IMR-90 (cell line): ENCODE data around the gene LRRC42. TPM values are rescaled to one million over a fixed set of nuclear protein-coding genes. Genes with fewer than 3 reads are reported as not detected.

Source experiments
- ATAC-seq: fragments of 200-7000 bp; cut with Tn5 transposase; 2 replicates; pipeline ENCODE4 v1.9.1; 2020; ENCODE audit warnings: low read depth, mild to moderate bottlenecking, moderate library complexity
- BruUV-seq: library from RNA; stranded (reverse); fragments of 400-500 nt; replicated peaks from 2 replicates; lab custom pipeline; 2021; lab: Mats Ljungman, UMichigan
- CTCF ChIA-PET: fragments of 300-600 bp; formaldehyde crosslinking; extraction: SDS; loops from one replicate; lab custom pipeline; 2021; ENCODE audit warnings: antibody characterized with exemption; lab: Yijun Ruan, JAX
- POLR2A ChIA-PET: fragments of 300-600 bp; sonication (Branson Sonifier 250); formaldehyde crosslinking; loops from one replicate; lab custom pipeline; 2022; ENCODE audit warnings: antibody characterized with exemption; ENCODE audit not compliant: unreplicated experiment; lab: Charles Lee
- DNase-seq: peaks from one replicate; pipeline ENCODE4 v3.0.0; 2013
- H2AFZ ChIP-seq: replicated peaks from 2 replicates; pipeline ENCODE3; 2013; ENCODE audit warnings: low read length, mild to moderate bottlenecking; ENCODE audit not compliant: poor library complexity
- H2AK5ac ChIP-seq: 2 replicates; pipeline ENCODE4 v1.6.1; 2013; ENCODE audit warnings: low read depth, low read length, inconsistent platforms
- H2AK9ac ChIP-seq: replicated peaks from 2 replicates; pipeline ENCODE3; 2013; ENCODE audit warnings: mild to moderate bottlenecking, low read depth, low read length, moderate library complexity; ENCODE audit not compliant: poor library complexity
- H2BK120ac ChIP-seq: 2 replicates; pipeline ENCODE4 v1.6.1; 2013; ENCODE audit warnings: low read depth, low read length, inconsistent platforms
- H2BK15ac ChIP-seq: 3 replicates; pipeline ENCODE4 v1.6.1; 2013; ENCODE audit warnings: low read depth, low read length, inconsistent platforms
- H2BK20ac ChIP-seq: 2 replicates; pipeline ENCODE4 v1.6.1; 2013; ENCODE audit warnings: low read depth, mild to moderate bottlenecking, inconsistent platforms, low read length, moderate library complexity
- H2BK5ac ChIP-seq: 2 replicates; pipeline ENCODE4 v1.6.1; 2013; ENCODE audit warnings: mild to moderate bottlenecking, low read depth, low read length, inconsistent platforms; ENCODE audit not compliant: poor library complexity, severe bottlenecking
- H3K14ac ChIP-seq: replicated peaks from 2 replicates; pipeline ENCODE4 v1.6.1; 2013; ENCODE audit warnings: low read depth, low read length, inconsistent platforms
- H3K18ac ChIP-seq: 2 replicates; pipeline ENCODE4 v1.6.1; 2013; ENCODE audit warnings: low read depth, low read length, control low read depth
- H3K23ac ChIP-seq: 2 replicates; pipeline ENCODE4 v1.6.1; 2013; ENCODE audit warnings: low read depth, low read length, inconsistent platforms
- H3K27ac ChIP-seq: 2 replicates; pipeline ENCODE4 v1.5.1; 2013; ENCODE audit warnings: mild to moderate bottlenecking, control low read depth, low read length; ENCODE audit not compliant: insufficient read depth
- H3K27me3 ChIP-seq: 2 replicates; pipeline ENCODE4 v1.6.1; 2013; ENCODE audit warnings: low read length; ENCODE audit not compliant: control insufficient read depth, insufficient read depth
- H3K36me3 ChIP-seq: 2 replicates; pipeline ENCODE4 v1.6.1; 2013; ENCODE audit warnings: low read length, mixed read lengths; ENCODE audit not compliant: control insufficient read depth, insufficient read depth
- H3K4ac ChIP-seq: 2 replicates; pipeline ENCODE4 v1.6.1; 2013; ENCODE audit warnings: low read depth, low read length, inconsistent platforms
- H3K4me1 ChIP-seq: 2 replicates; pipeline ENCODE4 v1.6.1; 2013; ENCODE audit warnings: low read length, mixed read lengths; ENCODE audit not compliant: control insufficient read depth, insufficient read depth
- H3K4me2 ChIP-seq: 2 replicates; pipeline ENCODE4 v1.6.1; 2013; ENCODE audit warnings: low read depth, mild to moderate bottlenecking, control low read depth, low read length, moderate library complexity
- H3K4me3 ChIP-seq: 2 replicates; pipeline ENCODE4 v1.5.1; 2013; ENCODE audit warnings: low read depth, mild to moderate bottlenecking, control low read depth, low read length, moderate library complexity; ENCODE audit not compliant: insufficient read depth
- H3K56ac ChIP-seq: 2 replicates; pipeline ENCODE4 v1.6.1; 2013; ENCODE audit warnings: low read length, inconsistent platforms; ENCODE audit not compliant: insufficient read depth; ENCODE audit errors: extremely low read depth
- H3K79me1 ChIP-seq, 2 experiments: 2 replicates each; pipeline ENCODE4 v1.6.1; 2013; ENCODE audit warnings: low read length in 2 of 2, inconsistent platforms in 1 of 2, low read depth in 1 of 2
- H3K9ac ChIP-seq: 2 replicates; pipeline ENCODE4 v1.6.1; 2013; ENCODE audit warnings: low read depth, low read length, control low read depth
- H3K9me1 ChIP-seq: 2 replicates; pipeline ENCODE4 v1.6.1; 2013; ENCODE audit warnings: low read length, inconsistent platforms; ENCODE audit not compliant: insufficient read depth
- H3K9me3 ChIP-seq: 2 replicates; pipeline ENCODE4 v1.6.1; 2013; ENCODE audit warnings: low read length; ENCODE audit not compliant: control insufficient read depth, insufficient read depth
- H4K20me1 ChIP-seq: 2 replicates; pipeline ENCODE4 v1.6.1; 2013; ENCODE audit warnings: low read length, inconsistent platforms; ENCODE audit not compliant: insufficient read depth
- H4K5ac ChIP-seq: 2 replicates; pipeline ENCODE4 v1.6.1; 2013; ENCODE audit warnings: mild to moderate bottlenecking, low read depth, low read length, control low read depth
- H4K8ac ChIP-seq, 2 experiments: 2 replicates each; pipeline ENCODE4 v1.6.1; 2013; ENCODE audit warnings: low read depth in 2 of 2, low read length in 2 of 2, control low read depth in 1 of 2, inconsistent platforms in 1 of 2
- H4K91ac ChIP-seq: 2 replicates; pipeline ENCODE4 v1.6.1; 2013; ENCODE audit warnings: low read depth, low read length, inconsistent platforms; ENCODE audit not compliant: insufficient read depth
- CEBPB ChIP-seq: IDR thresholded peaks from 2 replicates; pipeline ENCODE4 v1.6.1; 2012; ENCODE audit warnings: low read depth, low read length, improper control_type of control experiment
- ELK1 ChIP-seq: fragments of 150-350 bp; IDR thresholded peaks from 2 replicates; pipeline ENCODE4 v1.6.1; 2016; ENCODE audit warnings: low read depth, mild to moderate bottlenecking, low read length, moderate library complexity, borderline replicate concordance
- FOS ChIP-seq: fragments of 150-350 bp; IDR thresholded peaks from 2 replicates; pipeline ENCODE4 v1.6.1; 2016; ENCODE audit warnings: low read depth, low read length
- WGBS, 2 experiments: methylation state at CpG; one replicate each; pipeline versions ENCODE4 v1.1.5 to v1.1.7; 2013; ENCODE audit warnings: missing lambda C conversion rate in 2 of 2; ENCODE audit not compliant: insufficient read length in 1 of 2; ENCODE audit errors: extremely low coverage in 2 of 2; 5-methylcytosine and 5-hydroxymethylcytosine counted together
- dilution Hi-C: fragments of 300-500 bp; cut with HindIII; formaldehyde crosslinking; loops from one replicate; pipeline ENCODE4 v1.14.3; 2018; ENCODE audit warnings: low sequenced_read_pairs; ENCODE audit not compliant: unreplicated experiment
- in situ Hi-C: fragments of 300-500 bp; cut with MboI; formaldehyde crosslinking; loops from 3 replicates; pipeline ENCODE4 v1.14.3; 2019; ENCODE audit warnings: low sequenced_read_pairs, inconsistent platforms, mixed read lengths
- intact Hi-C: fragments of 100-400 bp; cut with micrococcal nuclease; formaldehyde crosslinking; loops from 2 replicates; pipeline ENCODE4 v1.10.0; 2022
- polyA plus RNA-seq, 3 experiments: library from polyadenylated mRNA; depleted of rRNA; stranded (reverse); fragments of >200 nt; gene quantifications; 2 replicates each; pipeline ENCODE4 v1.2.3, GENCODE V29; 2012; ENCODE audit warnings: low replicate concordance in 1 of 3
- total RNA-seq: library from RNA; depleted of rRNA; stranded (reverse); fragments of >200 nt; gene quantifications from 2 replicates; pipeline ENCODE4 v1.2.3, GENCODE V29; 2012

LRRC42 gene
- total and polyA plus RNA-seq, 2 of the 4 experiments (the other 2 are of a cell fraction): 39.9 to 47.5 TPM

GRCh38 chr1:53909946-53910345 is 36.2 kb upstream of the LRRC42 start:
- WGBS, 2 experiments: 70% methylated on average over 2 of the region's 3 CpGs; no CpG with 5 or more reads in 1 of the 2 experiments
- CTCF ChIA-PET: no interaction called here

More at GRCh38 chr1:53909946-53910345, 36.2 kb upstream of the LRRC42 start:
- no peak overlapping the region for H4K91ac ChIP-seq
- peaks cover 6% of the 10 kb centered on the region for H3K4me1 ChIP-seq
- no peaks in the 10 kb centered on the region for H3K9me3 ChIP-seq
- H3K9me1 ChIP-seq: peaks cover 3% of the 10 kb centered on the region; the same call in 1 of the 2 replicates
- intact Hi-C loops (no loop called here), in situ Hi-C loops (no loop called here), dilution Hi-C loops (no loop called here)
- H2AK9ac ChIP-seq: no peak overlapping the region
- H2AFZ ChIP-seq: no peak overlapping the region
- peak overlapping the region in 1 of 2 experiments; percentile 17; a peak in 1 of 4 replicates for H4K8ac ChIP-seq
- peaks cover 7% of the 10 kb centered on the region for H3K36me3 ChIP-seq
- no peak overlapping the region for H3K4me2 ChIP-seq
- H3K79me1 ChIP-seq: no peaks in the 10 kb centered on the region
- no peak overlapping the region for H2AK5ac ChIP-seq
- H4K20me1 ChIP-seq: no peaks in the 10 kb centered on the region
- H3K56ac ChIP-seq: no peak overlapping the region
- no peak overlapping the region for H3K14ac ChIP-seq
- peak overlapping the region; percentile 53; the same call in 1 of the 2 replicates for H3K27ac ChIP-seq
- POLR2A ChIA-PET: no interaction called here
- peak; percentile 21 for DNase-seq
- BruUV-seq: no TSS peak
- no peak overlapping the region for H3K9ac ChIP-seq
- H2BK15ac ChIP-seq: no peak overlapping the region
- peak overlapping the region; percentile 40 for H3K4ac ChIP-seq
- H2BK20ac ChIP-seq: no peak overlapping the region
- H3K23ac ChIP-seq: 0 out of 2 replicates have a peak overlapping the region, but pooled peaks have one; percentile 7
- peak overlapping the region; percentile 9; the same call in 1 of the 2 replicates for H3K18ac ChIP-seq
- TF ChIP-seq FOS (no peak), ELK1 (no peak), CEBPB (peak; percentile 57)
- H2BK5ac ChIP-seq: no peak overlapping the region
- H4K5ac ChIP-seq: 0 out of 2 replicates have a peak overlapping the region, but pooled peaks have one; percentile 25
- no peak overlapping the region for H2BK120ac ChIP-seq
- no peaks in the 10 kb centered on the region for H3K27me3 ChIP-seq
- H3K4me3 ChIP-seq: no peak overlapping the region
- peak; percentile 88 for ATAC-seq
